Muscle of leg (tissue), 11 donors: ENCODE data around the gene MROH8. TPM values are rescaled to one million over a fixed set of nuclear protein-coding genes. Genes with fewer than 3 reads are reported as not detected.
A peak's percentile ranks its signal among the peaks of the same experiment; 100 is the strongest.

Experiments
- DNase-seq: peaks from one replicate; pipeline ENCODE4 v3.0.0; 2013
- H3K27ac ChIP-seq: one replicate; pipeline ENCODE4 v1.5.1; 2013; ENCODE audit warnings: mild to moderate bottlenecking, low read length, control low read depth
- H3K27me3 ChIP-seq: one replicate; pipeline ENCODE4 v1.6.1; 2013; ENCODE audit warnings: low read length; ENCODE audit not compliant: control insufficient read depth, insufficient read depth
- H3K36me3 ChIP-seq: one replicate; pipeline ENCODE4 v1.6.1; 2013; ENCODE audit warnings: low read length; ENCODE audit not compliant: control insufficient read depth, insufficient read depth
- H3K4me1 ChIP-seq: one replicate; pipeline ENCODE4 v1.6.1; 2013; ENCODE audit warnings: low read length; ENCODE audit not compliant: control insufficient read depth, insufficient read depth
- H3K4me3 ChIP-seq: one replicate; pipeline ENCODE4 v1.5.1; 2013; ENCODE audit warnings: low read length, control low read depth
- H3K9me3 ChIP-seq: replicated peaks from 2 replicates; pipeline ENCODE4 v1.6.1; 2013; ENCODE audit warnings: low read depth, low read length; ENCODE audit not compliant: control insufficient read depth
- WGBS: methylation state at CpG from one replicate; pipeline ENCODE4 v1.1.5; 2013; ENCODE audit warnings: missing lambda C conversion rate; ENCODE audit not compliant: insufficient coverage; 5-methylcytosine and 5-hydroxymethylcytosine counted together
- polyA plus RNA-seq, 8 donors: library from polyadenylated mRNA; unstranded; fragments of 120-200 nt; gene quantifications; one replicate each; pipeline versions ENCODE4 v1.2.1 to v1.2.3, GENCODE V29; 2013; ENCODE audit warnings: inconsistent platforms in 1 of 8, low replicate concordance in 1 of 8; ENCODE audit not compliant: insufficient read length in 8 of 8, insufficient read depth in 1 of 8
- total RNA-seq: library from RNA; stranded (reverse); fragments of 120-200 nt; gene quantifications from one replicate; pipeline ENCODE4 v1.2.4, GENCODE V29; 2013

Gene MROH8
- total and polyA plus RNA-seq, 9 donors = 3.7 to 5.7 (median 4.5) TPM

DNA sequence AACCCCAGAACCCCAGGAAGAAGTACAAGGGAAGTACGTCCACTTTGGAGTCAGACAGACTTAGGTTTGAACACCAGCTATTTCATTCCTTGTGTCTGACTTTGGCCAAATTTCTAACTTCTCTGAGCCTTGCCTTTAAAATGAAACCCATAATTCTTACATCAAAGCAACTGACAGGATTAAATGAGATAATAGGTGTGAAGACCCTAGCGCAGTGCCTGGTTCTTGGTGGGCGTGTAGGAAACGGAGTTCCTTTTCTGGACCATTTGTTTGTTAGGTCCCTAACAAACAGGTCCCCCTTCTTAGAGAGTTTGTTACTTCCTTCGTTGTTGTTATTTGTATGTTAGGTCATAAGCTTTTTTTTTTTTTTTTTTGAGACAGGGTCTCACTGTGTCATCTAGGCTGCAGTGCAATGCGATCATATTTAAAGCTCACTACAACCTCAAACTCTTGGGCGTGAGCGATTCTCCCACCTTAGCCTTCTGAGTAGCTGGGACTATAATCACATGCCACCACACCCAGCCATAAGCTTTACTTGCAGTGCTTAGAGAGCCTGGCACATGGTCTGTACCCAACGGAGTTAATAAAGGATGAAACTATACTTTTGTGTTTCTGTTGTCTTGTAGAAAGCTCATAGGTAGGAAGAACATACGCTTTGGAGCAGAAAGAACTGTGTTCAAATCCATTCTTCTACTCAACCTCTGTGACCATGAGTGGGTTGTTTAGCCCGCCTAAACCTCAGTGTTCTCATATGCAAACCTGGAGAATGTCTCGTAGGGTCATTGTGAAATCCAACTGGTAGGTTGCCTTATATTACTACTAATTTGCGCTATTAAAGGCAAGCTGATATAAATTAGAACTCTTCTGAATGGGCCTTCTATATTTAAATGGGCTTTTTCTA, 21.8 kb upstream of the MROH8 start:
- H3K9me3 ChIP-seq = no peaks in the 10 kb centered on the region
- H3K27ac ChIP-seq = no peak overlapping the region
- H3K4me1 ChIP-seq = peaks cover 8% of the 10 kb centered on the region
- no peak for DNase-seq
- H3K4me3 ChIP-seq = no peak overlapping the region
- H3K36me3 ChIP-seq = peaks cover 72% of the 10 kb centered on the region
- 96% methylated on average over 4 of the region's 13 CpGs for WGBS
- no peaks in the 10 kb centered on the region for H3K27me3 ChIP-seq

DNA sequence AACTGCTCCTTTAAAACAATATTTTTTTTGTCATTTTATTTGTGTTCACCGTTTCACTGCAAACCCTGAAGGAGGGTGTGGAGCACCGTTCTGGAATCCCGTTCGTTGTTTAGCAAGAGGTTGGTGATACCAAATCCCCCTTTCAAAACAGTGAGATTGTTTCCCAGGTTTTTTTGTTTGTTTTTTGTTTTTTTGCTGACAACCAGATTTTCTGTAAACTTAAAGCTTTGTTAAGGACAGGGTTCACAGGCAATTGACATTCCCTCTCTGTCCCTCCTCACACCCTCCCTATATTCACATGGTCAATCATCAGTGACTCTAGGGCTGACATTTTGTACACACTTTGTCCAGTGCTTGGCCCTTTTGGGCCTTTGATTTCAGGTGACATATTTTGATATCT, 21.0 kb upstream of the MROH8 start:
- peaks cover 8% of the 10 kb centered on the region for H3K4me1 ChIP-seq
- no peaks in the 10 kb centered on the region for H3K27me3 ChIP-seq
- no peak overlapping the region for H3K4me3 ChIP-seq
- peaks cover 70% of the 10 kb centered on the region for H3K36me3 ChIP-seq
- no peaks in the 10 kb centered on the region for H3K9me3 ChIP-seq
- no CpG with 5 or more reads among the region's 4 CpGs for WGBS
- no peak for DNase-seq
- no peak overlapping the region for H3K27ac ChIP-seq

DNA sequence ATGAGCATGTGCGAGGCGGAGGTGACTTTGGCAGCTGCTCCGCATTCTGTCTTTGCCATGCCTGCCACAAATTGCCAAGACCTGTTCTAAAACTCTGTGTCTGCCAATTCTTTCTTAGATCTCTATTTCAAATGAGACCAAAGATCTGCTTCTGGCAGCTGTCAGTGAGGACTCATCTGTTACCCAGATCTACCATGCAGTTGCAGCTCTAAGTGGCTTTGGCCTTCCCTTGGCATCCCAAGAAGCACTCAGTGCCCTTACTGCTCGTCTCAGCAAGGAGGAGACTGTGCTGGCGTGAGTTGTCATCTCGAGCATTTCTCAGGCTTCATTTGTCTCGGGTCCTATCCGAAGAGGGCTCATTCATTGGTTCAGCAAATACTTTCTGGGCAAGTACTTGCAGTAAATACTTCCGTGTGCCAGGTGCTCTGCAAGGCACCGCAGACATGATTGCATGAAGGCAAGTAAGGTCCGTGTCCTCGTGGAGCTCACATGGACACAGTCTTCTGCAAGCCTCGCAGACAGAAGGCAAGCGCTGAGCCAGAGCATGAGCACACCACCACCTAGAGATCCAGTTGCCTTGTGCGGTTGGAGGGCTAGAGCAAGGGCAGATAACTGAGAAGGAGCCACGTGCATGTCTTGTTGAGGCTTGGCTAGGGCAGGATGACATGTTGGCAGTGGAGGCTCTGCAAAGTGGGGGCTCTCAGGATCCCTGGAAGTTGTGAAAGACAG, 19.7 kb upstream of the MROH8 start:
- Histone ChIP-seq H3K4me1 (peaks cover 17% of the 10 kb centered on the region), H3K36me3 (peaks cover 58% of the 10 kb centered on the region), H3K27ac (peak overlapping the region; percentile 6), H3K4me3 (no peak overlapping the region), H3K9me3 (no peaks in the 10 kb centered on the region), H3K27me3 (no peaks in the 10 kb centered on the region)
- WGBS = 75% methylated on average over 15 of the region's 16 CpGs
- DNase-seq = no peak

DNA sequence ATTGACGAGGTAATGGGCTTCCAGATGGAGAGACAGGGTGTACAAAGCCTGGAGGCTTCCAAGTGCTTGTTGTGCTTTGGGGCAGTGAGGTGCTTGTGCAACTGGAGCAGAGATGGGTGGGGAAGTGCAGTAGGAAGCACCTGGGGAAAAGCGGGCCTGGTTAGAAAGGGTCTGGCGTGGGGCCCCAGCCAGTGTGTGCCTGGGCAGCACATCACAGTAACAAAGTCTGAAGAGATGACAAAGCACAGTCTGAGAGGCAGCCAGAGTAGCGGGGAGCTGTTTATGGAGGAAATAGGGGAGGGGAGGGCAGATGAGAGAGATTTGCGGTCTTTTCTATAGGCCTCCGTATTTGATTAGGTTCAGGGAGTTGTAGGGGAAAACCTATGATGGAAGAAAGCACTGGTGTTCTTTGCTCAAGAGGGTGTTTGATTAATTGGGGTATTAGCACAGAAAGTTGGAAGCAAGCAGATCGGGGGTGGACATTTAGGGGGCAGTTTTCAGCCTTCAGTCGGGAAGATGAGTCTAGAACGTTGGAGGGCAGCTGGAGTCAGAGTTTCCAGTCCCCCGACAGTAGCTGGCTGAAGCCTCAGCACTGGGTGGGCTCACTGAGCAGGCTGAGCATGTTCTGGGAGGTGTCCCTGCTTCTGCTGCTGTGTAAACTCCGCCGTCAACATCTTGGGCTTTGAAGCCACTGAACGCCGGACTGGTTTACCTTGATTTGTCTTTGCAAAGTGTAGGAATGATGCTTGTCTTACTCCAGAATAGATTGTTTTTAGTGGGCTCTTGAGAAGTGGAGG, 15.5 kb upstream of the MROH8 start:
- H3K4me3 ChIP-seq = no peak overlapping the region
- no peaks in the 10 kb centered on the region for H3K9me3 ChIP-seq
- H3K27me3 ChIP-seq = no peaks in the 10 kb centered on the region
- no peak overlapping the region for H3K27ac ChIP-seq
- peaks cover 34% of the 10 kb centered on the region for H3K36me3 ChIP-seq
- peaks cover 44% of the 10 kb centered on the region for H3K4me1 ChIP-seq
- WGBS = 33% methylated on average over 10 of the region's 14 CpGs
- DNase-seq = no peak

DNA sequence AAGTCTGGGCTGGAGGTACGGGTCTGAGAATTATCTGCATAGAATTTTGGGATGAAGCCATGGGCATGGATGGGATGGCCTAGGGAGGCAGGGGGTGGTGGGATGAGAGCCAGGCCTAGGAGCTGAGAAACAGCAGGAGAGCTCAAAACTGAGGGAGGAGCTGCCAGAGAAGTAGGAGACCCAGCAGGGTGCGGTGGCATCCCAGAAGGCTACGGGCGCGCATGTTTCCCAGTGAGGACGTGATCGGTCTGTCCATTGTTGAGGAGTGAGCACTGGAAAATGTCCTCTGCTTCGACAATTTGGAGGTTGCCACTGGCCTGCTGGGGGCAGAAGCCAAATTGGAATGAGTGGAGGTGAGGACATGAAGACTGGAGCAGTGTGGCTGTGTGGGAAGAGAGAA, 14.5 kb upstream of the MROH8 start:
- DNase-seq = no peak
- H3K27ac ChIP-seq = no peak overlapping the region
- peaks cover 32% of the 10 kb centered on the region for H3K36me3 ChIP-seq
- no peaks in the 10 kb centered on the region for H3K9me3 ChIP-seq
- H3K4me3 ChIP-seq = no peak overlapping the region
- WGBS = 86% methylated on average over 8 of the region's 8 CpGs
- peaks cover 37% of the 10 kb centered on the region for H3K4me1 ChIP-seq
- no peaks in the 10 kb centered on the region for H3K27me3 ChIP-seq

DNA sequence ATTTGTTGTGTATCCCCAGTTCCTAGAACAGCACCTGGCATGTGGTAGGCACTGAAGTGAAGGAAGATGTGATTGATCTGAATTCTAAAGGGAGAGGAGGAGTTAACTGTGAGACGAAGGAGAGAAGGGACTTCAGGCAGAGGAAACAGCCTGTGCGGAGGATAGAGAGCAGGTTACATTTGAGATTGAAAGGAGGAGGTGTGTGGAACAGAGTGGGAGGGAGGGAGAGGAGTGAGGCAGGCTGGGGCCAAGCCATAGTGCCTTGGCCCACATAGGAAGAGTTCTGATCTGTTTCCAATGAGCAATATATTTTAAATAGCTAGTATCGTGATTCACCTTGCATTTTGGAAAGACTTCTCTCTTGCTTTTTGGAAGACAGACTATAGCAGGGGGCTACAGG, 13.9 kb upstream of the MROH8 start:
- DNase-seq = no peak
- Histone ChIP-seq H3K27me3 (no peaks in the 10 kb centered on the region), H3K4me3 (no peak overlapping the region), H3K36me3 (peaks cover 34% of the 10 kb centered on the region), H3K27ac (no peak overlapping the region), H3K9me3 (no peaks in the 10 kb centered on the region), H3K4me1 (peaks cover 36% of the 10 kb centered on the region)
- WGBS = 67% methylated on average over 2 of the region's 3 CpGs

DNA sequence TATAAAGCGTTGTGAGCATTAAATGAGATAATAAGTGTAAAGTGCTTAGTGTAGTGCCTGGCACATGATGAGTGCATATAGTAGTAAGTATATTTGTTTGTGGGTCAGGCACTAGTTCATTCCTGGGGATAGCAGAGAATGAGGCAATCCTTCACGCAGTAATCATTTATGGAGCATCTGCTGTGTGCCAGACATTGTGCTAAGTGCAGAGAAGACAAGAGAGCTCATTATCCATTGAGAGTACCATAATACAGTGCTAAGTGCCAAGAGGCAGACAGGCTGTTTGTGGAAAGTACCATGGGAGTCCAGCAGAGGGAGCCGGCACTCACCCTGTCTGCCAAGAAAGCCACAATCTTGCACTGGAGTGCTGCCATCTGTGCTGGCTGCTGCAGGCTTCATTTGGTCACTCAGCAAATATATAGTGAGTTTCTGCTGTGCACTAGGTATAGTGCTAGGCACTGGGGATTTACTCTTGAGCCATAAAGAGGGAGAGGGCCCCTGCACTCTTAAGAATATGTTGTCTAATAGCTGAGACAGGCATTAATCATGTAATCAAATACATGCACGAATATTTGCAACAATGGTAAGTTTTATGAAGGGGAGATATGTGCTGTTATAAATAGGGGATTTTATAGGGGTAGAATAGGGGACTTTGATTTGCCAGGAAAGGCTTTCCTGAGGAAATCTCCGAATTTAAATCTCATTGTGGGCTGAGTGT, 12.9 kb upstream of the MROH8 start:
- DNase-seq = peak; percentile 96
- WGBS = no CpG with 5 or more reads among the region's 5 CpGs
- peaks cover 36% of the 10 kb centered on the region for H3K4me1 ChIP-seq
- no peaks in the 10 kb centered on the region for H3K9me3 ChIP-seq
- H3K27ac ChIP-seq = peak overlapping the region; percentile 17
- H3K36me3 ChIP-seq = peaks cover 28% of the 10 kb centered on the region
- no peaks in the 10 kb centered on the region for H3K27me3 ChIP-seq
- H3K4me3 ChIP-seq = no peak overlapping the region

DNA sequence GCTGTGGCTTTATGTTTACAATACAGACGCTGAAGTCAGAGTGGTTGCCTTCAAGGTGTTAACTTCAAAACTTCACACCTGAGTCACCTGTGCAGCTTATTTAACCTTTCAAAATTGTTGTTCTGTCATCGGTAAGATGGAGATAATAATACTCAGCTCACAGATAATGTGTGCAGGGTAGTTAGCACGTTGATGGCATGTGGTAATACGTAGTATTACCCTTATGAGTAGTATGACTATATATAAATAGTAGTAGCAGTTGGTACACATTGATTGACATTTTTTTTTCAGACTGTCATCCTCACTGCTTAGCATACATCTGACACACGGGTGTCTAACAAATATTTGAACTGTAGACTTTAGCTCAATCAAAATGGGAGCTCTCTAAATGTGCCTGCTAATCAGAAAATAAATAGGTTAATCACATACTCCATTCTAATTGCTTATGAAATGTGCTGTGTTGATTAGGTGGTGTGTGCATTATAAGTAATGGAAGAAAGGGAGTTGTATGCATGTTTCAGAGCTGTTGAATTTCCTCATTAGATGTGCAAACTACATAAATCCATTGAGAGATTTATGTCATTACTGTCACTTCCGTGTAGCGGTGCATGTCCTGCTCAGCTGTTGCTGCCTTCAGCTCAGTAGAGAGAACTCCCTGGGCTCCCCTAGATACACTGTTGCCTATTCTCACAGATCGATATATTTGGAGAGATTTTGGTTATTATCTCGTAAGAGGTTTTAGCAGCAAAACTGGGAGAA, 11.2 kb upstream of the MROH8 start:
- WGBS = 81% methylated on average over 3 of the region's 9 CpGs
- peak overlapping the region; percentile 21 for H3K27ac ChIP-seq

DNA sequence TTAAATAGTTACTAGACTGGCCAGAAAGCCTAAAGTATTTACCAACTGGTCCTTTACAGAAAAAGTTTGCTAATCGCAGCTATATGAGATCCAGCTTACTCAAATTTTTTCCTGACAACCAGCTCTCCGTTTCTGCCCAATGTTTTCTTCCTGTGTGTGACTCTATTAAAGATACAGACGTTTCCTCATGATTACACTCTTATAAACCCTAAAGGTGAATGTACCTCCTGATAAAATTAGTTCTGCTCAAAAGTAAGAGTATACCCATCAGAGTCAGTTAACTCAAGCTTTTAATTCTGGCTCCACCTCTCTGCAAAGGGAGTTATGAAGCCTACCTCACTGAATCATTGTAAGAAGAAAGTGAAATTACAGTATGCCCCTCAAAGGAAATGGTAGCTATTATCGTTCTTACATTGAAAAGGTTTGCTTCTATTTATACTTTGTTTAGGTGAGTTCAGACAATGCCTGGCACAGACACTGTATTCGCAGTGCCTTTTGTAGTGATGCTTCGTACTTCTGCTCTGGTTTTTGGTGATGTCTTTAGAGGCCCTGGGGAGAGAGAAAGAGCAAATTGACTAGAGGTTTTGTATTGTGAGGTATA, 10.2 kb upstream of the MROH8 start:
- Histone ChIP-seq H3K4me1 (peaks cover 28% of the 10 kb centered on the region), H3K27me3 (no peaks in the 10 kb centered on the region), H3K9me3 (no peaks in the 10 kb centered on the region), H3K4me3 (no peak overlapping the region), H3K36me3 (peaks cover 36% of the 10 kb centered on the region), H3K27ac (no peak overlapping the region)
- no peak for DNase-seq
- WGBS = 91% methylated on average over 4 of the region's 6 CpGs

More for the DNA sequence above, 11.2 kb upstream of the MROH8 start:
- H3K4me1 ChIP-seq = peaks cover 36% of the 10 kb centered on the region
- no peak overlapping the region for H3K4me3 ChIP-seq
- no peaks in the 10 kb centered on the region for H3K27me3 ChIP-seq
- H3K36me3 ChIP-seq = peaks cover 29% of the 10 kb centered on the region
- H3K9me3 ChIP-seq = no peaks in the 10 kb centered on the region
- no peak for DNase-seq
